PFSK-1 (cell line): Measurements from ENCODE around the gene MAST4.

Source experiments
- FOXP2 ChIP-seq: optimal IDR thresholded peaks from 2 replicates; pipeline ENCODE3; 2011; ENCODE audit warnings: borderline replicate concordance, control low read depth, inconsistent platforms; ENCODE audit not compliant: insufficient read depth; ENCODE audit errors: extremely low read length, extremely low read depth
- POLR2AphosphoS5 ChIP-seq: IDR thresholded peaks from 2 replicates; pipeline ENCODE4 v1.6.1; 2012; ENCODE audit warnings: low read depth, mild to moderate bottlenecking, control low read depth, low read length, moderate library complexity
- SIN3A ChIP-seq: IDR thresholded peaks from 2 replicates; pipeline ENCODE4 v1.6.1; 2012; ENCODE audit warnings: mild to moderate bottlenecking, low read length, moderate library complexity, borderline replicate concordance; ENCODE audit not compliant: insufficient read depth
- TAF1 ChIP-seq: IDR thresholded peaks from 2 replicates; pipeline ENCODE4 v1.6.1; 2012; ENCODE audit warnings: low read length, control low read depth, borderline replicate concordance; ENCODE audit not compliant: insufficient read depth
- TF ChIP-seq, protein P1 (sequence below), 2 experiments: IDR thresholded peaks; 2 replicates each; pipeline versions ENCODE4 v1.6.1 to v1.8.0; 2011 to 2012; ENCODE audit warnings: low read depth in 2 of 2, low read length in 2 of 2, control low read depth in 1 of 2, inconsistent platforms in 1 of 2, mild to moderate bottlenecking in 1 of 2, moderate library complexity in 1 of 2; ENCODE audit not compliant: insufficient read depth in 1 of 2

MAST4 gene

GRCh38 chr5:66739951-66740350 lies 143.8 kb downstream of the MAST4 start:
- no peak for TF ChIP-seq FOXP2
- TF ChIP-seq SIN3A, result no peak
- TF ChIP-seq, protein P1, sequence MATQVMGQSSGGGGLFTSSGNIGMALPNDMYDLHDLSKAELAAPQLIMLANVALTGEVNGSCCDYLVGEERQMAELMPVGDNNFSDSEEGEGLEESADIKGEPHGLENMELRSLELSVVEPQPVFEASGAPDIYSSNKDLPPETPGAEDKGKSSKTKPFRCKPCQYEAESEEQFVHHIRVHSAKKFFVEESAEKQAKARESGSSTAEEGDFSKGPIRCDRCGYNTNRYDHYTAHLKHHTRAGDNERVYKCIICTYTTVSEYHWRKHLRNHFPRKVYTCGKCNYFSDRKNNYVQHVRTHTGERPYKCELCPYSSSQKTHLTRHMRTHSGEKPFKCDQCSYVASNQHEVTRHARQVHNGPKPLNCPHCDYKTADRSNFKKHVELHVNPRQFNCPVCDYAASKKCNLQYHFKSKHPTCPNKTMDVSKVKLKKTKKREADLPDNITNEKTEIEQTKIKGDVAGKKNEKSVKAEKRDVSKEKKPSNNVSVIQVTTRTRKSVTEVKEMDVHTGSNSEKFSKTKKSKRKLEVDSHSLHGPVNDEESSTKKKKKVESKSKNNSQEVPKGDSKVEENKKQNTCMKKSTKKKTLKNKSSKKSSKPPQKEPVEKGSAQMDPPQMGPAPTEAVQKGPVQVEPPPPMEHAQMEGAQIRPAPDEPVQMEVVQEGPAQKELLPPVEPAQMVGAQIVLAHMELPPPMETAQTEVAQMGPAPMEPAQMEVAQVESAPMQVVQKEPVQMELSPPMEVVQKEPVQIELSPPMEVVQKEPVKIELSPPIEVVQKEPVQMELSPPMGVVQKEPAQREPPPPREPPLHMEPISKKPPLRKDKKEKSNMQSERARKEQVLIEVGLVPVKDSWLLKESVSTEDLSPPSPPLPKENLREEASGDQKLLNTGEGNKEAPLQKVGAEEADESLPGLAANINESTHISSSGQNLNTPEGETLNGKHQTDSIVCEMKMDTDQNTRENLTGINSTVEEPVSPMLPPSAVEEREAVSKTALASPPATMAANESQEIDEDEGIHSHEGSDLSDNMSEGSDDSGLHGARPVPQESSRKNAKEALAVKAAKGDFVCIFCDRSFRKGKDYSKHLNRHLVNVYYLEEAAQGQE (IDR thresholded peaks at IDR 0.05; ENCODE audit: insufficient read depth in 1 of 2, low read depth in 2 of 2, low read length in 2 of 2), result no peak
- TF ChIP-seq POLR2AphosphoS5, result no peak
- TF ChIP-seq TAF1, result no peak

- no peak for TF ChIP-seq SIN3A
- no peak for TF ChIP-seq TAF1
Observed at GRCh38 chr5:66741394-66741793, 145.2 kb downstream of the MAST4 start.

DNA sequence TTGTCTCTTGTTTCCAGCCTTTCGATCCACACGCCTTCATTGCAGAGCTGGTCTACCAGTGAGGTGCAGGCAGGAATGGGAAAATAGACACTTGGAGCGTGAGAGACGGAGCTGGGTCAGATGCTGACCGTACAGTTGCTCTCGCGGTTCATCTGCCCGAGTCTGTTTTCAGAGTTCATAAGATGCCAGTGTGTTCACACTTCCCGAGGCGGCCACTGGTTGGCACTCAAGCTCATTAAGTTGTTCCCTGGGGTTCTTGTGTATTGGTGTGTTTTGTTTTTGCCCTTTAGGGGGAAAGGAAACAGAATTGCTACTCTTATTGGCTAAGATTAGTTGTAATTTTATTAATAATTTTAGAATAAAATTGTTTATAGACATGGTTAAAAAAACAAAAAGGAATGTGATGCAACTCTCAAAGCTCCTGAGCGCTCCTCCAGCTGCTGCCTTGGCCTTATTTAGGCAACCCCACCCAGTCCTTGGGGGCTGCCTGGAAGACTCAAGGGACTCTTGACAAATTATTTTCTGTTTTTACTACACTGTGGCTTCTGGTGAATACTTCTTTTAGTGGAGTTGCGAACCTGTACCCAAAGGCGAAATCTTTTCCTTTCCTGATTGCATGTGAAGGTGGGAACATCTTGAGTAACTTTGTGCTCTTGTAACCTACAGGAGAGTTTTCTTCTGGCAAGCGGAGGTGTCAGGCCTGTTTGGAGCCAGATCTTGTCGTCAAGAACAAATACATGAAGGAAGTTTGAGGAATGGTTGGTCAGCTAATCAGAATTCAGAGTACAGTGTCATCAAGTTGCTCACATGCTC lies 146.1 kb downstream of the MAST4 start:
- TF ChIP-seq SIN3A (no peak), TAF1 (no peak), FOXP2 (no peak), POLR2AphosphoS5 (no peak)
- TF ChIP-seq, protein P1 (IDR thresholded peaks at IDR 0.05; ENCODE audit: insufficient read depth in 1 of 2, low read depth in 2 of 2, low read length in 2 of 2), result no peak

- TF ChIP-seq TAF1 (no peak), FOXP2 (no peak), SIN3A (no peak), POLR2AphosphoS5 (no peak)
- TF ChIP-seq, protein P1 (IDR thresholded peaks at IDR 0.05; ENCODE audit: insufficient read depth in 1 of 2, low read depth in 2 of 2, low read length in 2 of 2), result no peak
Observed at GRCh38 chr5:66742896-66743247, 146.7 kb downstream of the MAST4 start.

DNA sequence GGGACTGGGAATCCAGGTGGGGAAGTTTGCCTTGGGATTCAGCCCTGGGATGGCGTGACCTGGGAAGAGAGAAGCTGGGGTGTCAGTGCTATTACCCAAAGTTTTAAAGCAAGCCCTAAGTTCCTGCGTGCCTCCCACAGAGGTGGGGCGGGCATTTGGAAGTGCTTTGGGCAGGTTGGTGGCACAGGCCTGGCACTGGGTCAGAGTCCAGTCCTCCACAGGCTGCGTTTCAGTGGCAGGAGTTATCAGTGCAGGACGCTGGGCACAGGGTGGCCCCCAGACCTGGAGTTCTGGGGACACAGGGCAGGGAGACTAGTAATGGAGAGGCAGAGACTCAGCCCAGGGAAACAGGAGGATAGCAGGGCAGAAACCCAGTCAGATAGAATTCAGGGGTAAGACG lies 147.2 kb downstream of the MAST4 start:
- TF ChIP-seq, protein P1 (IDR thresholded peaks at IDR 0.05; ENCODE audit: insufficient read depth in 1 of 2, low read depth in 2 of 2, low read length in 2 of 2), result no peak
- TF ChIP-seq POLR2AphosphoS5, result no peak
- TF ChIP-seq TAF1, result no peak
- no peak for TF ChIP-seq SIN3A
- no peak for TF ChIP-seq FOXP2
